ENCODE data around the gene KDM4C.
"Not testable (repeated sequence)": the region's sequence is repeated elsewhere in the genome, so short reads cannot be mapped to it uniquely, and the experiment has no call there.

Gene KDM4C

GRCh38 chr9:6969805-6970204, 212.0 kb downstream of the KDM4C start:
- DNase-seq: no peak

GRCh38 chr9:6973089-6973488, 215.3 kb downstream of the KDM4C start:
- DNase-seq: no peak

- DNase-seq: no peak
These were observed 216.0 kb downstream of the KDM4C start for GRCh38 chr9:6973762-6974161.

DNA sequence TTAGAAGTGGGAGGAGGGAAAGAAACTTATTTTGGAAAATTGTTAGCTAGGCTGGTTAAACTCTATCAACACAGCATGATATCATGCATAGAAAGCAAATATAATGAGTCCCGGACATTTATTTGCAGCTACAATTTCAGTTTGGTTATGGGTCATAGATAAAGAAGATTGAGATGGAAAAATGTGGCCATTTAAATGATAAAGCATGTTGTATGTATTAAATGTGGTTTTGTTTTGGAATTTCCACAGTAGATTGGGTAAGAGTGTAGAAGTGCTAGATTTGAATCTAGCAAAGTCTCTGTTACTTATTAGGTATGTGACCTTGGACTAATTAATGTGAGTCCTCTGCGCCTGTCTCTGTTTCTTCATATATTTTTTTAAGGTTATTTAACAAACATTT, 217.4 kb downstream of the KDM4C start:
- DNase-seq: no peak

- DNase-seq: no peak
These were observed 220.0 kb downstream of the KDM4C start for GRCh38 chr9:6977761-6978160.

DNA sequence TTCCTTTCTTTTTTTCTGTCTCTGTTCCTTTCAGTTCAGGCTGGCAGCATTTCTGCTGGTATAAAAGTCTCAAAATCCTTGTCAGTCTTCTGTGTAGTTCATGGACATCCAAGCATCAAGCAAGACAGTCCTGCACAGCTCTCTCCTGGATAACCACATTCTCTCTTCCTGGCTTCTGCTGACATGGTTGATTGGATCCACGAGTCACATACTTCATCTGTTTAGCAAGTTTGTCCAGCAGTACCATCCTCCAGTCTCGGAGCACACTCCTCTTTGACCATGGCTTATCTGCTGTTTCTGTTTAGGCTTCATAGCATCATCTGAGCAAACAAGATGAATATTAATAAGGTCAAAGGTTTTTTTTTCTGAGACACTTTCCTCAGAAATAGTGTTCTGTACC, 220.8 kb downstream of the KDM4C start:
- no peak for DNase-seq

GRCh38 chr9:6984941-6985578, 227.3 kb downstream of the KDM4C start:
- no peak for DNase-seq

GRCh38 chr9:6986141-6986815, 228.5 kb downstream of the KDM4C start:
- DNase-seq: no peak

DNA sequence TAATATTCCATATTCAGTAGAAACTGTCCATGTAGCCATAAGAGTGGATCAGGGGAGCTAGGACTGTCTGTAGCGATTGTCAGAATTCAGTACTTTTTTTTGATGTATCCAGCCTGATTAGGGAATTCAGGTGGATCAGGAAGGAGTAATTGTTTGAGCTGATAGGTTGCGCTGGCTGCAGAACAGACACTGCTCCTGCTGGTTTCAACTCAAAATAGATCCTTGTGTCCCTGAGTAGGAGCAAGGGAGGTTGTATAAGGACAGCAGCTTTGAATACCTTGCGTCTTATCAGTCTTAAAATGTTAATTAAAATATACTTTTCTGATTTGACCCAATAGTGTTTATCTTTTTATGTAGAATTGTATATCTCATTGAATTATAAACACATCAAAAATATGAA, 229.6 kb downstream of the KDM4C start:
- no peak for DNase-seq

DNA sequence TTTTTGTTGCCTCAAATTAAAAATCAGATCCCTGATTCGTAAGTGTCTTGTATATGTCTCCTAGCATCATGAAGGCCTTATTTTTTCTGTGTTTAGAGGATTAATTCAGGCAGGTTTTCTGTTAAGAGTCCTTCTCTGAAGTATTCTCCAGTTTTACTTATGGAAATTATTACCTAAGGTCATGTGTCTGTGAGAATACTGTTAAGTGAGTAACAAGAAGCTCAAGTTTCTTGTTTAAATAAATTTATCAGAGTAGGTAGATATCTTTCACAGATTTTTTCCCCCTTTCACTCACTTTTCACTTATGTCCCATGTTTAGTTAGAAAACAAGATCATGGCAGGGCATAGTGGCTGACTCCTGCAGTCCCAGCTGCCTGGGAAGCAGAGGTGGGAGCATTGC, 233.6 kb downstream of the KDM4C start:
- no peak for DNase-seq

DNA sequence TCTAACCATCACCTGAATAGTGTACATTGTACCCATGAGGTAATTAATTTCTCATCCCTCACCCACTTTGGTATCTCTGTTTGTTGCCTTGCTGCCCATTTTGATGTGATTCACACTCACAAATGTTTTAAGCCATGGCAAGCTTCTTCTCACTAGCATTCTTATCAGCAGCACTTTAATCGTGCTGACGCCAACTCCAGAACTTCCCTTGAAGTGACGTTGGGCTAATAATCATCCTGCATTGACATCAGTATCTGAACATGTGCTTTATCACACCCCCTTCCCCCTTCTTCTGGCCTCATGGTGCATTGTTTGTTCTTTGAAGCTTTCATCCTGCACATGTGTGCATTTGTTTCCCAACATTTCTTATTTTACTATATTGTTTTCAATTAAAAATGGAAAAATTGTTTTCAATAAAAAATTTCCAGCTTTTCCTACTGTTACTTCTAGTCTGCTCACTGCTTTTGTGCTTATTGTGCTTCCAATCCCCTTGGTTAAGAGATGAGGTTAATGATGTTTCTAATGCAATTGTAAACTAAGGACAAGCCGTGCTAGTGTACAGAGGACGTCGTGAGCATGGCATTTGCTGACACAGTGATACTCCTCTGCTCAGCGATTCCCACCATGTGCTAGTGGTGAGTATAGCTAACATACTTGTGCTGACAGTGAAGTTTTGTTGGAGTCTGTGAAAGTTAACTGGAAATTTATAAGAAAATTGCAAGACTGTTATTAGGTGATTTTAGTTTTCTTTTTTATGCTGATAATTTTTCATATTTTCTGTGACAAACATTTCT, 238.5 kb downstream of the KDM4C start:
- no peak for DNase-seq

DNA sequence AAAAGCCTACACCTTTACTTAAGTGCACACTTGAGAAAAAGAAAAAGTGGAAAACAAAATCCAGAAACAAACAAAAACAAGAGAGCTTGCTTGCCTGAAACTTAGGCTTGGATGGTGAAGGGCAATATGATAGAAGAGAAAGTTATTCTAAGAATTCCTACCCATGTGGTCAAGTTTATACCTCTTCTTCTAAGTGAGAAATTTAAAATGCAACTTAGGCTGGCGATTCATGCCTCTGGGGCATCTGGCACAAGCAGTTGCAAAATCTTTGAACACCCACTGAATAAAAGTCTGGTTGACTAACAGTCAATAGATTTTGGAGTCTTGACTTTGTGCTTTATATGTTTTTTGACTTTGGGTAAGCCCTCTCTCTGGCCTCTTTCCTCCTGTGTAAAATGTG, 239.6 kb downstream of the KDM4C start:
- DNase-seq: no peak

GRCh38 chr9:6999794-7000193, 242.0 kb downstream of the KDM4C start:
- no peak for DNase-seq

DNA sequence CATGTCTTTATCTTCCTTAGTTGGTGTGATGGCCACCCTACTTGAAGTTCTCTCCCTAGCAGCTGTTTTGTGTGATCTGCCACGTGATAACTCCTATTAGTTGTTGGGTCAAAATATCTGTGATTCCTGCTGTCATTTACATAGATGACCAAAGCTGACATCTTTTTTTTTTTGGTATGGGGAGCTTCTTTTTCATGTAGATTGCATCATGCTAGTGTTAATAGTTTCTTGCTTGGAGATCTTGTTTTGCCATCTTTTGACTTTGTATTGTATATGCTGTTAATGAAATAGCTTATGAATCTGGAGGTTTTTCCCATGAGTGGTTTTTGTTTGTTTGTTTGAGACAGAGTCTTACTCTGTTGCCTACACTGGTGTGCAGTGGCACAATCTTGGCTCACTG, 243.8 kb downstream of the KDM4C start:
- no peak for DNase-seq

- DNase-seq: no peak
These were observed 246.1 kb downstream of the KDM4C start for GRCh38 chr9:7003861-7004260.

DNA sequence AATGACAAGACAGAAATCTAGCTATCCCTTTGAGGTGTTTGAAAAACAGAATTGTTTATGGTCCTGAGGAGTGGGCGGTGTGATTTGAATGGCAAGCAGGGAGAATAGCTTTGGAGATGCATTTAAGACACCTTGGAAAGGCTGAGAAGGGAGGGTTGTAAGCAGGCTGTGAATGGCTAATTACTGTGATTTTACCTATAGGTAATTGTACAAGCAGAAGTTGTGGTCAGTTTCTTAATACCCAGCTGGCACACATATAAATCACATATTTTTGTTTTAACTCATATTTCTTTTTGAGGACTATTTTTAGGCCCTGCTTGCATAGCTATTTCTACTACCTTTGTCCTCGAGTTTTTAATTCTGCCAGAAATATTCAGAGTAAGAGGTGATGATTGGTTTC, 248.6 kb downstream of the KDM4C start:
- no peak for DNase-seq

DNA sequence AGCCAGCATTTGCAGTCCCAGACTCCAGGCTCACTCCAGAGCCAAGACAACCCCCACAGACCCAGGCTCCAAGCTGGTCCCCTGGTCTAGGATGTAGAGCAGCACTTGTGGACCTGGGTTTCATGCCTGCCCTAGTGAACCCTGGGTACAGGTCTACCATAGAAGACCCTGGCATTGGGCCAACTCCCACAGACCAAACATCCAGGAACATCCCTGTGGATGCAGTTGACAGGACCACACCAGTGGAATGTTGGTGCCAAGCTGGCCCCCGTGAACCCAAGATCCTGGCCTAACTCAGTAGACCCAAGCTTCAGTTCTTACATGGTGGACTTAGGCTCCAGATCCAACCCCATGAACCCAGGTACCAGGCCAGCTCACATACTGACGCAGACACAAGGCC, 250.6 kb downstream of the KDM4C start:
- DNase-seq: no peak

DNA sequence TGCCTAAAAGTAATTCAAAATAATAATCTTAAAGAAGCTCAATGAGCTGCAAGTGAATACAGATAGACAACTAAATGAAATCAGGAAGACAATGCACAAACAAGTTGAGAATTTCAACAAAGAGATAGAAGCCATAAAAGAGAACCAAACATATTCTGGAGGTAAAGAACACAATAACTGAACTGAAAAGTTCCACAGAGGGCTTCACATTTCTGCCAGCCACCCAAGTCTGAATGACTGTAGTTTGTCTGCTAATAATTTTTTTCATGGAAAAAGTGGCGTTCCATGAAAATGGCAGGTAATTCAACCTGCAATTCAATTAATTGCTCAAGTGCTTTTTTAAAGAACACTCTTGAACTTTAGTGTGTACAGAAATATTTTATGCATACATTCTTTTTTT, 251.3 kb downstream of the KDM4C start:
- no peak for DNase-seq

DNA sequence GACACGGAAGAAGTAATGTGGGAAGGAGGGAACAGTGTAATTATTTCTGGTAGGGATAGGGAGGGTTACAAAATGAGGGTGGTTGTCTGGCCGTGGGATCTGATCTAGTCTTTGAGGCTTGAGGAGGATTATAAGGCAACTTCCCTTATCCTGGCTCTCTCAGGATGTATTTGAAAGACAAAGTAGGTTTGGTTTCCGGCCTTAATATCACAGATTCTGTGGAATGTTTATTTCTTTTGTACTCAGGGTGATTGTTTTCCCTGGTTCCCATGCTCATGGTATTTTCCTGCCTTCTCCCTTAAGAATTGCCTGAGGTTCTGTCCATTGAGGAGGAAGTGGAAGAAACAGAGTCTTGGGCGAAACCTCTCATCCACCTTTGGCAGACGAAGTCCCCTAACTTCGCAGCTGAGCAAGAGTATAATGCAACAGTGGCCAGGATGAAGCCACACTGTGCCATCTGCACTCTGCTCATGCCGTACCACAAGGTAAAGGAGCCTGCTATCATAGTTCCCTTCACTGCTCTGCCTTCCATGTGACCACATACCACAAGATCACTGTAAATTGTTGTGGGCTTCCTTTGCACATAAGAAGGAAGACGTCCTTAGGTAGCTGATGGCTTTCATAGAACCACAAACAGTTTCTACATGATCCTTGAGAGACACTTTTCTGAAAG, 253.8 kb downstream of the KDM4C start:
- DNase-seq: no peak

DNA sequence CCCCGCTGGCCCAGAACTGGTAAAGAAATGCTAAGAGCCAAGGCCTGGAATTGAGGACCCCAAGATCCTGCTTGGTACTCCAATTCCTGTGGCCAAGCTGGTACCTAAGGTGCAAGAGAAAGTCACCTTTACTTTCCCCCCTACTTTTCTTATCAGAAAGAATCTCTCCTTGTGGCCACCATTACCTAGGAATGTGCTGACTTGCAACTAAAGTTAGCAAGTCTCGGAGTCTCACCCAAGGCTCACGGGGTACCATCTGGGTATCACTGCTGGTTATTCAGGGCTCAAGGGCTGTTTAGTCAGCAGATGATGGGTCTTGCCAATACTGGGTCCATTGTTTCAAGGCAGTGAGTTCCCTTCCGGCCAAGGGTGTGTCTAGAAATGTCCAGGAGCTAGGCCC, 270.2 kb downstream of the KDM4C start:
- DNase-seq: no peak

DNA sequence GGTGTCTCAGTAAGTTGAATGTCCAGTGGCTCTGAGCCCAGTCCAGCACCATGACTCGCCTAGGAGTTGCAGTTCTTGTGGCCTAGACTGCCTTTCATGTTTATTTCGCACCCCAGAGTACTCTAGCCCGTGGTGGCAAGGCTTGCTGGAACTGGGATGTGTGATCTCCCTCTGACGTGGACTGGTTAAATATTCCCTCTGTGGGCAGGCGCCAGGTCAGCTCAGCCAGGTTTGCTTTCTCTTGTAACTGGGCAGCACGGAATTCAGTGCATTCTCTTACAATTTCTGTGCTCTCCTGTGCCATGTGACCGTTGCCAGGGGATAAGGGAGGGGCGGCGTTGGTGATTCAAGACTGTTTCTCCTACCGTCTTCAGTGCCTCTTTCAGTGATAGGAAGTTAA, 270.8 kb downstream of the KDM4C start:
- DNase-seq: no peak

GRCh38 chr9:7030943-7031342, 273.2 kb downstream of the KDM4C start:
- DNase-seq: not testable (repeated sequence)
